Mucosa of descending colon (tissue), 3 donors: ENCODE results near the gene AKAP9. TPM values are rescaled to one million over a fixed set of nuclear protein-coding genes. Genes with fewer than 3 reads are reported as not detected.

Experiments used
- ATAC-seq: fragments of 200-7000 bp; cut with Tn5 transposase; one replicate; pipeline ENCODE4 v1.9.1; 2020; ENCODE audit warnings: mild to moderate bottlenecking, moderate library complexity
- DNase-seq, 3 donors: peaks; one replicate each; pipeline ENCODE4 v3.0.0-alpha.2; 2020
- H3K36me3 ChIP-seq: fragments of 200-600 bp; one replicate; pipeline ENCODE4 v1.8.0; 2021; ENCODE audit warnings: low read depth, mild to moderate bottlenecking
- H3K4me1 ChIP-seq: fragments of 200-600 bp; one replicate; pipeline ENCODE4 v1.8.0; 2021; ENCODE audit warnings: low read depth, mild to moderate bottlenecking
- H3K4me3 ChIP-seq: fragments of 200-600 bp; one replicate; pipeline ENCODE4 v1.8.0; 2021; ENCODE audit warnings: mild to moderate bottlenecking
- H3K9me3 ChIP-seq: fragments of 200-600 bp; one replicate; pipeline ENCODE4 v1.8.0; 2021; ENCODE audit warnings: mild to moderate bottlenecking
- CTCF ChIP-seq: fragments of 200-600 bp; IDR thresholded peaks from one replicate; pipeline ENCODE4 v1.8.0; 2022; ENCODE audit warnings: antibody characterized with exemption, mild to moderate bottlenecking
- intact Hi-C, 2 donors: fragments of 100-400 bp; cut with DNase I in 1 of 2; cut with micrococcal nuclease in 1 of 2; formaldehyde crosslinking; loops; one replicate each; pipeline versions ENCODE4 v1.11.0 to v1.11.1; 2022; cut with DNase I, micrococcal nuclease
- total RNA-seq, 3 donors: library from RNA; stranded (reverse); fragmentation: NEBNext Ultra II Directional in 2 of 3; extraction: Animal tissue kit (Norgen Biotek cat#: 25700) in 2 of 3; gene quantifications; one replicate each; pipeline versions ENCODE4 v1.2.1 to v1.2.4, GENCODE V29; 2021 to 2023
- donor health status: DM: no; HTN: no; CAD: no; lungs with moderate emphysema.
- donor health status: DM: no; HTN: no; CAD: no.
- donor health status: DM: no; HTN: yes; CAD: no.

The AKAP9 gene
- total RNA-seq, 3 donors from 2014 or later = 119 to 206 (median 137) TPM

GRCh38 chr7:91898240-91898992 is 42.2 kb upstream of the AKAP9 start:
- Histone ChIP-seq H3K36me3 (no peaks in the 10 kb centered on the region), H3K4me3 (no peak overlapping the region), H3K9me3 (no peaks in the 10 kb centered on the region), H3K4me1 (no peaks in the 10 kb centered on the region)
- ATAC-seq (no peak), DNase-seq (no peak)
- intact Hi-C loops = no loop called here
- no peak for TF ChIP-seq CTCF

GRCh38 chr7:91899563-91899962 is 41.1 kb upstream of the AKAP9 start:
- no peaks in the 10 kb centered on the region for H3K4me1 ChIP-seq
- H3K36me3 ChIP-seq = no peaks in the 10 kb centered on the region
- intact Hi-C loops = no loop called here
- H3K9me3 ChIP-seq = no peaks in the 10 kb centered on the region
- no peak for ATAC-seq
- no peak for TF ChIP-seq CTCF
- no peak overlapping the region for H3K4me3 ChIP-seq
- no peak for DNase-seq

GRCh38 chr7:91910171-91910570 is 30.5 kb upstream of the AKAP9 start:
- H3K9me3 ChIP-seq = no peaks in the 10 kb centered on the region
- TF ChIP-seq CTCF = no peak
- DNase-seq = no peak
- no peaks in the 10 kb centered on the region for H3K4me1 ChIP-seq
- intact Hi-C loops = no loop called here
- no peaks in the 10 kb centered on the region for H3K36me3 ChIP-seq
- no peak overlapping the region for H3K4me3 ChIP-seq
- no peak for ATAC-seq

- intact Hi-C loops = no loop called here
- Histone ChIP-seq H3K4me1 (no peaks in the 10 kb centered on the region), H3K4me3 (no peak overlapping the region), H3K9me3 (no peaks in the 10 kb centered on the region), H3K36me3 (no peaks in the 10 kb centered on the region)
- no peak for ATAC-seq
- no peak for DNase-seq
- TF ChIP-seq CTCF = no peak
Observed at GRCh38 chr7:91911121-91911520, 29.5 kb upstream of the AKAP9 start.

- DNase-seq (no peak), ATAC-seq (no peak)
- Histone ChIP-seq H3K4me1 (no peaks in the 10 kb centered on the region), H3K36me3 (no peaks in the 10 kb centered on the region), H3K9me3 (no peaks in the 10 kb centered on the region), H3K4me3 (no peak overlapping the region)
- intact Hi-C loops = no loop called here
- no peak for TF ChIP-seq CTCF
Observed at GRCh38 chr7:91912494-91912893, 28.2 kb upstream of the AKAP9 start.
